ENCODE data around the gene ANKRD33.
"Not testable (repeated sequence)": the region's sequence is repeated elsewhere in the genome, so short reads cannot be mapped to it uniquely, and the experiment has no call there.

The ANKRD33 gene

DNA sequence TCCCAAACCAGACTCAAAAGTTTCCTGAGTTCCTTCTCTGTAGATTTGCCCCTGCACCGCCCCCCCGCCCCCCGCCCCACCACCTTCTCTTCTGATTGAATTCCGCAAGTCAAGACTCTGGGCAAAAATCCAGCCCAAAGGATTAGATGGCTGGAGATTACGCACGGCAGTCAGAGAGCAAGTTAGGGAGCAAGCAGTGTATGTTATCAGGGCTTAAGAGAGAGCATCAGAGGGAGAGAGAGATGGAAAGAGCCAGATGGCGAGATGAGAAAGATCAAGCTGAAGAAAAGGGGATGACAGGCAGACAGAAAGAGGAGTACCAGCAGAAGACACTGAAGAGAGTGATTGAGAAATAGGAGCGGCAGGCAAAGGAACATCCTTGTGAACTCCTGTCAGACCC, 13.9 kb upstream of the ANKRD33 start:
- DNase-seq, result no peak

DNA sequence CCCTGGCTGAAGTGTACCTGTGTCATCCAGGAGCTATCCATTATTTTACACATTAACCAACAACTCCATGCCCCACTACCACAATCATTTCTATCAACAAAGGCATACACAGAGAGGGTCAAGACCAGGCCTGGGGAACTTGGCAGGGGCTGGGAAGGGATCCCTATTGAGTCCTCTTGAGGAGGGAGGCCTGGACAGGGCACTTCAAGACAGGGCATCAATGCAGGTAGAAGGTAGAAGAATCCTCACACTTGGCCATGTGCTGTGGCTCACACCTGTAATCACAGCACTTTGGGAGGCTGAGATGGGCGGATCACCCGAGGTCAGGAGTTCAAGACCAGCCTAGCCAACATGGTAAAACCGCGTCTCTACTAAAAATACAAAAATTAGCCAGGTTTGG, 13.4 kb upstream of the ANKRD33 start:
- DNase-seq, result no peak

DNA sequence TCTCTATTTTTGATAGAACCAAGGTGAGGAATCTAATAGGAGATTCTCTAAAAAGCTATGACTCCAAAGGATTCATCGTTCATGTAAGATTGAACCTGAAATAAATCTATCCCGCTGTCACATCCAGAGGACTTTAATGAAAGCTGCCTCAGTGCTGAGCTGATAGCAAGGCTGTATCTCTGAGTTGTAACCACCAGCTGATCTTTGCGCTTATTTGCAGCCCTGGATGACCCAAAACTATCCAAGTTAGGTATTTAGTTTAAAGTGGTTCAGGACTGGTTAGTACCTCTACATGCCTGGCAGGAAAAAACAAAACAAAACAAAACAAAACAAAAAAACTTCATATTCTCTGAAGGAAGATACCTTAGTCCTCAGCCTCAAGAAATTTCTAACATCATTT, 8.8 kb upstream of the ANKRD33 start:
- no peak for DNase-seq

DNA sequence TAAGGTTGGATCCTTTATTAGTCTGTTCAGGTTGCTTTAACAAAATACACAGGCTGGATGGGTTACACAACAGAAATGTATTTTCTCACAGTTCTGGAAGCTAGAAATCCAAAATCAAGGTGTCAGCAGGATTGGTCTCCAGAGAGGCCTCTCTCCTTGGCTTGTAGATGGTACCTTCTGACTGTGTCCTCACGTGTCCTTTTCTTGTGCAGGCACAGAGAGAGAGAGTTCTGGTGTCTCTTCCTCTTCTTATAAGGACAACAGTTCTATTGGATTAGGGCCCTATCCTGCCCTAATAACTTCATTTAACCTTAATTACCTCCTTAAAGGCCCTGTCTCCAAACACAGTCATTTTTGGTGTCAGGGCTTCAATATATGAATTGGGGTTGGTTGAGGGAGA, 4.6 kb upstream of the ANKRD33 start:
- no peak for DNase-seq

DNA sequence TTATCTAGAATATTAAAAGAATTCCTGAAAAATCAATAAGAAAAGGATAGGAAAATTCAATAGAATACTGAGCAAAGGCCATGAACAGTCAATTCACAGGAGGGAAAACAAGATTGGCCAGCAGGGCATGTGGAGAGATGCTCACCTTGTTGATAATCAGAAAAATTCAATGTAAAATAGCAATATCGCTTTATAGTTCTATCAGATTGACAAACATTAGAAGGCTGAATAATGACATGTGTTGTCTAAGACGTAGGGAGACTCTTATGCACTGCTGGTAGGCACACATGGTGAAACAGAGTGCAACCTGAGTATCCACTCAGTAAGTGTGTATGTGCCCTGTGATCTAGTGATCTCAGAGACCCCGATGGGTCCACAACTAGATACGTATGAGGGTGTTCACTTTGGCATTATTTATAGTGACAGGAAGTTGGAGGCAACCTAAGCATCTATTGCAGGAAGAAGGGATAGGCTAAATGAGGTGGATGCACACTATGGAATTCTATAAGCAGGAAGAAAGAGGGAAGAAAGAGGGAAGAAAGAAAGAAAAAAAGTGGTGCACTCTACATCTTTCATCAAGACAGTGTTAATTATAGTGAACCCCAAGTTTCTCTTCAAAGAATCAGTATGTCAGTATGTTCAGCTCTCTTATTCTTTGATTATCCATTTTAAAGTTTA, 3.8 kb upstream of the ANKRD33 start:
- no peak for DNase-seq

DNA sequence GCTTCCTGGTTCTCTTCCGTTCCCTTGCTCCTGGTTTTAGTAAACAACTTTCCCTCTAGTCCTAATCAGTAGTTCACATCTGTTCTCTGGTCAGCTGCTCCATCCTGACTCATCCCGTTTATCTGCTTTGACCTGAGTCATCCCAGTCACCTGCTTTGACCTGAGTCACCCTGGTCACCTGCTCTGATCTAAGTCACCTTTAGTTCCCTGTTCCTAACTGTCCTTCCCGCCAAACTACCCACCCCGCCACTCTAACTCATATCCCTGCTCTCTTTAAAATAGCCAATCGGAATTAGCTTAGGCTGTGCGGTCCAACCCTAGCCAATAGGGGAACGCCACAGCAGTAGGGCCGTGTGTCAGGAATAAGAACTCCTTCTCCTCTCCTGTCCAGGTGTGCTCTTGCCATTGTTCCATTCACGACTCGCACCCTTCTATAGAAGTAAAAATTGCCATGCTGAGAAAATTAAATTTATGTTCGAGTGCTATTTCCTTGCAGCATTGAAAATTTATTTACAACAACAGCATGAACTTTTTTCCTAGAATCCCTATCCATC, 3.1 kb upstream of the ANKRD33 start:
- DNase-seq, result no peak

DNA sequence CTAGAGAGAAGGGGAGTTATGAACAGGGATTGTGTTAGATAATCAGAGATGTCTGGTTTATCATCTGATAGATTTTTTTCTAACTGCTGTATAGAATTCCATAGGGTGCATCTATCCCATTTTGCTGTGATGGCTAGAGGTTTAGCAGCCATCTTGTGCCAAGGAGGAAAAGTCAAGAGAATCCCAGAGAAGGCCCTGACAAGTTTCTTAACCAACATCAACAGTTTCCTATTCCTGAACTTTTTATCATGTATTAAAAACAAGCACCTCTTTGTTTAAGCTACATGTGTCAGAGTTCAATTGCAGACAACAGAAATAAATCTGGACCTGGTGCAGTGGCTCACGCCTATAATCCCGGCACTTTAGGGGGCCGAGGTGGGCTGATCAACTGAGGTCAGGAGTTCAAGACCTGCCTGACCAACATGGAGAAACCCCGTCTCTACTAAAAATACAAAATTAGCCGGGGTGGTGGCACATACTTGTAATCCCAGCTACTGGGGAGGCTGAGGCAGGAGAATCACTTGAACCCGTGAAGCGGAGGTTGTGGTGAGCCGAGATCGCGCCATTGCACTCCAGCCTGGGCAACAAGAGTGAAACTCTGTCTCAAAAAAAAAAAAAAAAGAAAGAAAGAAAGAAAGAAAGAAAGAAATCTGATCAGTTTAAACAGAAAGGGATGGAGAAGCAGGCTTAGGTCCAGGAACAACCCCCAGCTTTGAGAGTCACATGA, 2.4 kb upstream of the ANKRD33 start:
- not testable (repeated sequence) for DNase-seq

DNA sequence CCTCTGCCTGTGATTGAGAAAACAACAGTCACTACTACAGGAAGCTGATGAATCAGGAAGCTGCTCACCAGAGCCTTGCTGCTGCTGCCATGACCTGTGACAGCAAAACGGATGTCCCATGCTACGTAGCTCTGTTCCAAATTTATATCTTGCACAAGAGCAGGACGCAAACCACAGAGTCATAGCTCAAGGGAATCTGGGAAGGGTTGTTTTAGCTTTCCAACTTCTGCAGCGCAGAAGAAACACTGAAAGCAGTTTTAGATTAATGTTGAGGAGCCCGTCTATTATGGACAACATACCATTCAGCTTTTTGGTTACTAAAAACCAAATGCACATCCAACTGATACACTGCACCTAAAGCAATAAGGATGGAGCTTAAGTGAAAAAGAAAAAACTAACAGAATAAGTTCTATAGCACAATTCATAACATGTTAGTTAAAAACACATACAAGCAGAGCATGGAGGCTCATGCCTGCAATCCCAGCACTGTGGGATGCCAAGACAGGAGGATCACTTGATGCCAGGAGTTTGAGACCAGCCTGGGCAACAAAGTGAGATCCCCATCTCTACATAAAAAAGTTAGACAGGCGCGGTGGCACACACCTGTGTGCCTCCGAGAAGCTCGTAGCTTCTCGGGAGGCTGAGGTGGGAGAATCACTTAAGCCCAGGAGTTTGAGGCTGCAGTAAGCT, 1.7 kb upstream of the ANKRD33 start:
- peak in 21 of 58 donors; percentile 4 to 55 (median 24) for DNase-seq

DNA sequence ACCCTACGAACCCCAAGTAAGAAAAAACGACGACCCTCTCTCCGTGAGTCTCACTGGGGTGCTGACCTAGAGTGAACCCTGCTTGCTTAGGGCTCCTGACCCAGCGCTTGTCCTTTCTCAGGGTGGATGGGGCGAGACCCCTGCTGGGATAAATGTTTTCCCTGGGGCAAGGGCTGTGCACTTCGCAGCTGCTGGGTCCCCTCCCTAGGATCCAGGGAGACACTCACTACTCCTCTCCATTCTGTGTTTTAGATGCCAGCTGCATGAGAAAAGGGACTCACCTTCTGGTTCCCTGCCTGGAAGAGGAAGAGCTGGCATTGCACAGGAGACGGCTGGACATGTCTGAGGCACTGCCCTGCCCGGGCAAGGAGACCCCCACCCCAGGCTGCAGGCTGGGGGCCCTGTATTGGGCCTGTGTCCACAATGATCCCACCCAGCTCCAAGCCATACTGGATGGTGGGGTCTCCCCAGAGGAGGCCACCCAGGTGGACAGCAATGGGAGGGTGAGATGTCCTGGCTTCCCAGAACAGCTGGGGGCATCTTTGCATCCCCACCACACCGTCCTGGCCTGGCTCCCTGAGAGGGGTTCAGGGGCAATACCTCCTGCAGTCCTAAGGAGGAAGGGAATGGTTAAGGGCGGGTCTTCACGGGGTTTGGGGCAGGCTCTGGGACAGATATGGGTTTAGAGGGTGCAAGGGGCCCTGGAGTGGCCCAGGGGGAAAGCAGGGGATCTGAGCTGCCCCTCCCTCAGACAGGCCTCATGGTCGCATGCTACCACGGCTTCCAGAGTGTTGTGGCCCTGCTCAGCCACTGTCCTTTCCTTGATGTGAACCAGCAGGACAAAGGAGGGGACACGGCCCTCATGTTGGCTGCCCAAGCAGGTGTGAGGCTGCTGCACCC, 663 bp downstream of the ANKRD33 start:
- DNase-seq, result no peak

DNA sequence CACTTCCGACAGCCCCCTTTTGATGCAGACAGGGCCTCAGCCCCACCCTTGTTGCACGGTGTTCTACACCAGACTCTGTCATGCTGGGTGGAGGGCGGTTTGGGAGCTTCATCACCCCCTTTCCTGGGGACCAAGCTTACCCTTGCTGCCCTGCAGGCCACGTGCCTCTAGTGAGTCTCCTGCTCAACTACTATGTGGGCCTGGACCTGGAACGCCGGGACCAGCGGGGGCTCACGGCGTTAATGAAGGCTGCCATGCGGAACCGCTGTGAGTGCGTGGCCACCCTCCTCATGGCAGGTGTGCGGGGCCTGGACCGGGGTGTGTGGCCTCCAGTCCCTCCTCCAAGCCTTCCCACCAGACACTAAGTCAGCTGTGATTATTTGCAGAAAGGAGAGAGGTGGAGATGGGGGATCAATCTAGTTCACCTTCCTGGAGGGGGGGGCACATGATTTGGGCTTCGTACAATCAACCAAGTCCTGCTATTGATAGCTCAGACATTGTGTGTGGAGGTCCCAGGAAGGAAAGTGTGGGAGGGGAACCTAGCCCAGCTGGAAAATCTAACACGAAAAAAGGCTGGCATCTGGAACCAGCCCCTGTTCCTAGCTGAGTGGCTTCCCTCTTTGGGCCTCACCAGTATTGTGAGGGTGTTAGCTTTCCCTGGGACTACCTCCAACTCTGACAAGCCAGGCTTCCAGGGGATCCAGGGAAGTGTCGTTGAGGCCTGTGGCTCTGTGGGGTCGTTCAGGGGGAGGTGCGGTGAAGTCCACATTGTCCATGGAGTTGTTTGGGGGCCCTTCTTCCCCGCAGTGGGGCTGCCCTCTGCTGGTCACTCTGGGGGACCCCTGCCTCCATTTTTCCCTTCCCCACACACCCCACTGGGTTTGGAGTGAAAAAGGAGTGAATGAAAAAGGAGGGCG, 1.6 kb downstream of the ANKRD33 start:
- no peak for DNase-seq

DNA sequence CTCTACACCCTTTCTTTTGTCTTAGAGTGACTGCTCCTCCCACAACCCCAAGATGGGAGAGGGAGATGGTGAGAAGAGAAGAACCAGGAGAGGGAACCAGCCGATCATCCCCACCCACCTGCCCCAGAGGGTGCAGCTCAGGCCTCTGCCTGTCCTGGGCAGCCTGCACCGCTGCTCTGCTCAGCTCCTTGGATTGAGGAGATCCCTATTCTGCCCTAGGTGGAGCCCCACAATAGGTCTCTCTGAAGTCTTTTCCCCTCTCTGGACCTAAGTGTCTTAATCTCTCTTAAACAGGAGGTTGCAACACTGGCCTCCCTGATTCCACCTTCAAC, 2.2 kb downstream of the ANKRD33 start:
- no peak for DNase-seq

DNA sequence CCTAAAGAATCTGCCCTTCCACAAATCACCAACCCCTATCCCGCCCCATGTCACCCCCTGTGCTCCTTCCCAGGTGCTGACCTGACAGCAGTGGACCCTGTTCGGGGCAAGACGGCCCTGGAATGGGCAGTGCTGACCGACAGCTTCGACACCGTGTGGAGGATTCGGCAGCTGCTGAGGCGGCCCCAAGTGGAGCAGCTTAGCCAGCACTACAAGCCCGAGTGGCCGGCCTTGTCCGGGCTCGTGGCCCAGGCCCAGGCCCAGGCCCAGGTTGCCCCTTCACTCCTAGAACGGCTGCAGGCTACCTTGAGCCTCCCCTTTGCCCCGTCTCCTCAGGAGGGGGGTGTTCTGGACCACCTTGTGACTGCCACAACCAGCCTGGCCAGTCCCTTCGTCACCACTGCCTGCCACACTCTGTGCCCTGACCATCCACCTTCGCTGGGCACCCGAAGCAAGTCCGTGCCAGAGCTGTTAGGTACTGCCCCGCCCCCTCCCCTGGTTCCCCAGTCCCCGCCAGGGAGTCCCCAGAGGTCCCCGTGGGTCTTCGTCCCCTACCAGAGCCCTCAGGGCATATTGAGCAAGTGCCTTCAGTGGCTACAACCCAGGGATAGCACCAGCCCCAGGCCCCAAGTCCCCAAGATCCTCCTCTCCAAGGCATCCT, 2.7 kb downstream of the ANKRD33 start:
- DNase-seq, result no peak

DNA sequence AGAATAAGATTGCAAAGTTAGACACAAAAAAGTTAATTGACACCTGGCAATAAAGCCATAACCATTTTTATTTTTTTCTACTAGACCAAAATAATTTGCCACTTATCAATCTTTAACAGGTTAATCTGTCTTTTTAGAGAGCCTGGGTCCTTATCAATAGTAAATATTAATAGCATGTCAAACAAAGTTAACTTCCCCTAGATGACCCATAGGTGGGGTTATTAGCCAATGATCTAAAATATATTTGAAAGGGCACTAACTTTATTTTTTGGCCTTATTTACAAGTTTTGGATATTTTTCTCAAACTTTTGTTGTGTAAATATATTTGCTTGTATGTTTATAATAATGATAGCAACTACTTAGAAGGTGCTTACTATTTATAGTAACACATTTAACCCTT, 3.9 kb downstream of the ANKRD33 start:
- DNase-seq, result no peak

DNA sequence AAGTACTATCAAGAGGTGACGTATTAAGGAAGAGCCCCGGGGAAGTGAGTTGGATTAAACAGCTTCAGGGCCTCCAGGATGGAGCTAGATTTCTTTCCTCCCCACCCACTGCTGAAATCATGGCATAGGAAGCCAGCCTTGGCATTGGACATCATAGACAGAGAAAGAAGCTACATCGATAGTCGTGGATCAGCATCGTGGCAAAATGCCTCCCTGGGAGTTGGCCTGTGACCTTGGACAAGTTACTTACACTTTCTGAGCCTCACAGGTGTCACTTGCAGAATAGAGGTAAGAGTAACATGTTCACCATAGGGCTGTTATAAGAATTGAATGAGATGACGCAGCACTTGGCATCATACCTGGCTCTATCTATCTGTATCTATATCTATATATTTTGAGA, 5.9 kb downstream of the ANKRD33 start:
- DNase-seq, result no peak

DNA sequence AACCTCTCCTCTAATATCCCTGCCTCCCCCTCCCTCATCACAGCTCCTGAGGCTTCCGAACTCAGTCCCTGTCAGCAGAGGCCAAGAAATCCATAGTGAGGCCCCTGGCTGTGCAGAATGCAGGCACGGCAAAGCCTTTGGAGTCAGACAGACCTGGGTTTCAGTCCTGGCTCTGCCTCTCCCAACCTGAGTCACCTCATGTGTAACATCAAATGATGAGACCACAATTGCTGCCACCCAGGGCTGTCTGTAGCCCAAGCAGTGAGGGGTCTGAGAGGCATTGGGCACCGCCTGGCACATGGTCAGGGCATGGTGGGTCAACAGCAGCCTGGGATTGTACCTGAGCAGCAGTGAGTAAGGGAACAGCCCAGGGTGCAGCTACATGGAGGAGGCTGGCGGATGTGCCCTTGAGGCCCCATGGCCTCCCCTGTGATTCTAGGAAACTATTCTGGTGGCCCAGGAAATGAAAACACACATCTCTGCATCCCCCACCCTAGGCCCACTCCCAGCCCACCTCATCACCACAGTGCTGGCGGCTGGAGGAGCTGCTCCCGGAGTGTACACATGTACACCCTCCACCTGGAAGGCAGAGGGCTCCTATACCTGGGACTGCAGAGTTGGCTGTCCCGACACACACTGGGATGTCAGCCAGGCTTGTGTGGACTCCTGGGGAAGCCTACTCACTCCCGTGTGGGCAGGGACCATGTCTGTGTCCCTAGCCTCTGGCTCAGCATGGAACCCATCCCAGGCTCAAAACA, 7.7 kb downstream of the ANKRD33 start:
- DNase-seq, result no peak

DNA sequence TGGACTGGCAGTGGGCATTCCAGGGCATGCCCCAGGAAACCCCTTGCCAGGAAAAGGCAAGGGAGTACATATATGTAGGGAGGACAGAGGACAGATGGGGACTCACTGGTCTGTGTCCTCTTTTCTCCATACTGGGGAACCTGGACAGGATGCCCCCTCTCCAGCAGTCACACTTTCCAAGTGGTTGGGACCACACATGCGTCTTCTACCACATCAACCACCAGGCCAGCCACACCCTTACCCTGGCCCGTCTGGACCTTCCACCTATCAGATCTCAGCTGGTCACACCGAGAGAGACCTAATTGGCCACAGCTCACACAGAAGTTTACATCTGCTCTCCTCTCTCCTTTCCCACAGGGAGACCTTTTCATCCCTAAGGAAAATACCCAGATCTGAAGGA, 8.3 kb downstream of the ANKRD33 start:
- DNase-seq, result no peak

DNA sequence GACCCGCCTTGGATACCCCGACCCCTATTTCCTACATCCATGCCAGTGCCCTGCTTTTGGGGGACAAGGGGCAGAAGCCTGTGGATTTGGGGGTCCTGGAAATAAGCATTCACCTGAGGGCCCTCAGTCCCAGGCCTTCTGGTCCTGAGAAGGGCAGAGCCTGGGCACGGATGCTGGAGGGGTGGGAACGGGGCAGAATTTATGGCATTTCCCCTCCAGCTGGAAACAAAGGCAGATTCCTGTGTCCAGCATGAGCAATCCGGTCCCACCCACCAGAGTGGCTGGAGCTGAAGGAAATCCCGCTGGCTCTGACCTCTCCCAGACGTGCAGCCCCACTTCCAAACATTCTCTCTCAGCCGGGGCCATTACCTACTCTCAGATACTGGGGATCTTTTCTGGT, 9.3 kb downstream of the ANKRD33 start:
- no peak for DNase-seq

DNA sequence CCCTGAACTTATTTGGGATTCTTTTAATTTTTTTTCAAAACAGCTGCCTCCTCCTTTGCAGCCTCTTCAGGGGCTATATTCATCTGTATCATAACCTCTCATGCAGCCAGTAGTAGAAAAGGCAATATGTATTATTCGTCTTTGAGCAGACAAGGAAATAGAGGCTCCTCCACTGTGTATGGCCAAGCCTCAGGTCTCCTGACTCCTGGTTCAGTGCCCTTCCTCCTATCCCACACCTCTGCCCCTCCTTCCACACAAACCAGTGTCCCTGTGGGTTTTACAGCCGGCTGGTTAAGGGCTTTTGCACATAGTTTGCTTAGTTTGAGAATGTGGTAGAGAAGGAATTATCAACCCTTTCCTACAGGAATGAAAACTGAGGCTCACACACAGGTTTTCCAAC, 10.6 kb downstream of the ANKRD33 start:
- DNase-seq, result no peak

DNA sequence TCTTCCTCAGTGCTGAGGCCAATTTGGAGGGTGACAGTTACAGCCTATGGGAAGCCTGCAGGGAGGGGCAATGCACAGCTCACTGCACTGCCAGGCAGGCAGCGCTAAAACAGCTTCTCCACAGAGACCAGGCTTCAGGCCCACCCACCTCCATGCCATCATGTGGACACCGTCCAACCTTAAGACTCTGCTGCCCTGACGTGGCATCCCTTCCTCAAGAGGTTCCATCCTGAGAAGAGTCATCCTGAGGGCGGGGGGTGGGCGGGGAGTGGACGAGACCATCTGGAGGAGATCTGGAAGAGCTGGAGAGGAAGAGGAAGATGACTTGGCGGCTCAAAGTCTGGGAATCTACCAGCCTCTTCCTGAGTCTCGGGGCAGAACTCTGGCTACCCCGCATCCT, 11.0 kb downstream of the ANKRD33 start:
- no peak for DNase-seq
